Stimulated activated CD4-positive, alpha-beta T cell treated with anti-CD3 and anti-CD28 coated beads, Interleukin-1b, Interleukin-23, amount 100 ng/mL, for 4 hours (primary cell): ENCODE data around the gene NGEF.

Source experiments
- DNase-seq, 2 donors: peaks; one replicate each; pipeline ENCODE4 v3.0.0-alpha.2; 2020; ENCODE audit warnings: low read depth in 2 of 2

The NGEF gene

DNA sequence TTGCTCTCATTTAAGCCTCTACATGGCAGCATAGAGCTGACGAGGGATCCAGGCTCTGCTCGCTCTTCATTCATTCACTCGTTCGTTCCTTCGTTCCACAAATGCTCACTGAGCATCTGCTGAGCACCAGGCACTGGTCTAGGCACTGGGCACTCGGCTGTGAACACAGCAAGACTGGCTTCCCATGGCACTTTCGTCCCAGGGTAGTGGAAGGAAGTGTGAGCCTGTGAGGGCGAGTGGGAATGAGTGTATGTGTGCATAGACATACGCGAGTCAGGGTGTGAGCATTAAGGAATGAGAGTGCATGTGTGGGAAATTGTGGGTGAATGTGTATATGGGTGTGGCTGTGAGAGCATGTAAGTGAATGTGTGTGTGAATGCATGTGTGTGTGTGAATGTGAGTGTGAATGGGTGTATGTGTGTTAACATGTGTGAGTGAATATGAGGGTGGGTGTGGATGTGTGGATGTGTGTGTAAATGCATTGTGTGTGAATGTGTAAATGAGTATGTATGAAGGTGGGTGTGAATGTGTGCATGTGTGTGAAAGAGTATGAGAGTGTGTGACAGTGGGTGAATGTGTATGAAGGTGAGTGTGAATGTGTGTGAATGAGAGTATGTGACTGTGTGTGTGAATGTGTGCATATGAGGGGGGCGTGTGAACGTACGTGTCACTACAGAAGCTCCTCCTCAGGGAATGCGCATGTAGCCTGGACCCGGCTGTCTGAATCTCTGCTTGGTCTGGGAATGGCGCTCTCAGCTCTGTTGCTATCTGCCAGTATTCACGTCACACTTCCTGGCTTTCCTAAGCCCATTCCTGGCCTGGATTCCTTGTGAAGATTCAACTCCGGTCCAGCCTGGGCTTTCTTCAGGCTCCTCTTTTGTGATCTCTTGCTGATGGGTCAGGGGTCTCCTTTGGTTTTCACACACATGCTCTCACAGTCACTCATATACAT, 114.2 kb downstream of the NGEF start:
- no peak for DNase-seq

DNA sequence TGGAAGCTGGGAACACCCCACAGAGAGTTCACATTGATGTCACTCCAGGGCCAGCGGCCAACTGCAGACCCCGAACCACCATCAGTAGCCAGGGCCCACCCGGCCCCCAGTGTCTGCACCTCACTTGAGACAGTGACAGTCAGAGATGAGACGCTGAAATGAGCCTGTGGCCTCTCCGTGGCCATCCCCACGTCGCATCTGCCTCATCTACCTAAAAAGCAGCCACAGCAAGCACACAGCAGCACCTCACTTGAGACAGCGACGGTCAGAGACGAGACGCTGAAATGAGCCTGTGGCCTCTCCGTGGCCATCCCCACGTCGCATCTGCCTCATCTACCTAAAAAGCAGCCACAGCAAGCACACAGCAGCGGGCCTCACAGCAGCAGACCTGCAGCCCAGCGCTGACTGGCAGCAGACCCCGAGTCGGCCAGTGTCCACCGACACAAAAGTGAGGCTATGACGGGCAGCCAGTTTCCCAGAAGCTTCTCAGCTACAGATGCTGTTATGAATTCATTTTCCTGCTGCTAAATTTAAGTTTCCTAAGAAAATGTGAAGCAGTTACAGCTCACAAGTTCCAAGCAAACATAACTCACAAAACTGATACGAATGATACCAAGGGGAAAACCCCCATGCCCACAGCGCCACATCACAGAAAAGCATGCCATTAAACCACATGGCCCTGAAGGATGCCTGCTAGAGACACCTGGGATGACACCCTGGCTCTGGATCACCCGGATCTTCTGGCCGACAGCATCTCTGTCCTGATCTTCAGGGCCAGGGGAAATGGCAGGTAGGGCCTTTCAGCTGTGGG, 115.3 kb downstream of the NGEF start:
- DNase-seq = peak in 1 of 2 donors; percentile 27

- no peak for DNase-seq
Observed at GRCh38 chr2:232896720-232897597, 116.1 kb downstream of the NGEF start.

DNA sequence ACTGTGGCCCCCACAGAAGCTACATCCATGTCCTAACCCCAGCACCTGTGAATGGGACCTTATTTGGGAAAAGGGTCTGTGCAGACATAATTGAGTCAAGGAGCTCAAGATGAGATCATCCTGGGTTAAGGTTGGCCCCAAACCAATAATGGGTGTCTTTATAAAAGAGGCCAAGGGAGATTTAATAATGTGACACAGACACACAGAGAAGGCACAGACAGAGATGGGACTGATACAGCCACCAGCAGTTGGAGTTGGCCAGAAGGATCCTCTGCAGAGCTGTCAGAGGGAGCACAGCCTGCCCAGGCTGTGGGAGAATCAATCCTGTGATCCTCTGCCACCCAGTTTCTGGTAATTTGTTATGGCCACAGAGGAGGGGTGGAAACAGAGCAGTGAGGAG, 116.9 kb downstream of the NGEF start:
- DNase-seq = no peak

- DNase-seq = no peak
Observed at GRCh38 chr2:232894746-232895145, 118.3 kb downstream of the NGEF start.

DNA sequence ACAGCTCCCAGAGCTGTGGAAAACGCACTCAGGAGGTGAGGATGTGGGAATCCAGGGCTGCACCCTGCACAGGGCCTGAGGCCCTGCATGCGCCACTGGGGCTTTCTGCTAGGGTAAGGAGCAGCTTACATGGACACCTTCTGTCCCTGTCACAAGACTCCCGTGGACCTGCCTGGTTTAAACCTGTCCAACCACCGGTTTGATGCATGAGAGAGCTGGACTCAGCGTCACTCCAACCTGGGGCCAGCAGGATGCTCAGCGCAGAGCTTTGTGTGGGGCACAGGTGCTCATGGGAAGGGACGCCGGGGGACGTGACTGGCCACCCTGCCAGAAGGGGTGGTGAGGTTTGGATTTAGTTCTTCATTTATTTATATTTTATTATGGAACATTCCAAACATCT, 118.8 kb downstream of the NGEF start:
- no peak for DNase-seq

DNA sequence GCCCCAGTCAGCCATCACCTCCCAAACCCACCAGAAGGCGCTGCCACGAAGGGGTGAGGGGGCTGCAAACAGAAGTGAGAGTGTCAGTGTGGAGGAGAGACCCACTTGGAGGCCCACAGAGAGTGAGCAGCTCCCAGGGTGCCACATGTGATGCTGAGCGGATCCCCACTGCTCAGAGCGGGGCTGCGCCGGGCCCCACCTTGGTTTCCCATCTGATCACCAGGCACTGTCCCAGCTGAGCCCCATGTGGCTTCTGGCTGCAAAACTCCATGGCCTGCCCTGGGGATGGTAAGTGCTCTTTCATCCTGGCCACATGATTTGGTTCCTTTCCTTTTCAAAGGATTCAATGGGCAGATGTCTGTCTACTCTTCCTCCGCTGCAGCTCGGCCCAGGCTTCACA, 119.2 kb downstream of the NGEF start:
- DNase-seq = no peak

- no peak for DNase-seq
Observed at GRCh38 chr2:232892843-232893242, 120.2 kb downstream of the NGEF start.

GRCh38 chr2:232892221-232892620, 120.8 kb downstream of the NGEF start:
- no peak for DNase-seq

DNA sequence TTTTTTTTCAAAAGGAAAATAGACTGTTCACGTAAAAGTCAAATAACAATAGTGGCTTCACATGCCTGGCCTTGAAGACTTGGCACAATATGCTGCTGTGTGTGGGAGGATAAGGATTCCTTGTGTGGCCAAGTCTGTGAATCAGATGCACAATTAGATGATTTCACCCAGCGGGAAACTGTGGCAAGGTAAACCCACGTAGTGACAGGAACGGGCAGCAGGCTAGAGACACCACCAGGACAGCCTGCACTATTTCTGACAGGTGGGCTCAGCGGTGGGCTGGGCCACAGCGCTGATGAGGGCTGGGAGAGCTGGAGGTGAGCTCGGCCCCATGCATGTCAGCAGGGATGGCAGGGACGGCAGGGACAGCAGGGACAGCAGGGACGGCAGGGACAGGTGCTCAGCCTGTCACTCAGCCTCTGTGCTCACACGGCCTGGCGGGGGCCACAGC, 121.4 kb downstream of the NGEF start:
- DNase-seq = no peak

DNA sequence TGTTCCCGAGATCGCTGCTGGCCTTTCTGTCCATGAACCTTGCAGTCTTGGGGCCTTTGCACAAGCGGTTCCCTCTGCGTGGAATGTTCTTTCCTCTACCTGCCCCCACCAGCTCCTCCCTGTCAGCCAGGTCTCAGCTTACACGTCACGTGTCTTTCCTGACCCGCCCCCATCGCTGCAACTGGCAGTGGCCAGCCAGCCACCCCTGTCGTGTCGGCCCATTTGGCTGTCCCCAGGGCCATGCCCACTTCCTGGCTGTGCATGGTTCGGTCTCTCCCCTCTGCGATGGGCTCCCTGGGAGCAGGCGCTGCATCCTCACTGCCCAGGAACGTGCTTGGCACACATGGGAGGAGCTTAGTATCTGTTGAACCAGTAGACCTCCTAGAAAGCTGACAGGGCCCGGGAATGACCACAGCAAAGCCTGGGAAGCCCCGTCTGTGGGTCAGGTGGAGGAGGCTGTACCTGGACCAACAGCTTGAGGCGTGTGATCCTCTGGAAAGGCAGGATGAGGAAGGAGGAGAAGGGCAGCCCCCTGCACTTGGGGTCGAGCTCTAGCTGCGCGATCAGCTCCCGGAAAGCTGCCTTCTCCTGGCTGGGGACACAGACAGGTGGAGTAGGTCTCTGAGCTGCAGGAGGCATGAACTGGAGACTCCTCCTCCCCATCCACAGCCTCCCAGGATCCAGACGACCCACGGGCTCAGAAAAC, 122.0 kb downstream of the NGEF start:
- DNase-seq = no peak

DNA sequence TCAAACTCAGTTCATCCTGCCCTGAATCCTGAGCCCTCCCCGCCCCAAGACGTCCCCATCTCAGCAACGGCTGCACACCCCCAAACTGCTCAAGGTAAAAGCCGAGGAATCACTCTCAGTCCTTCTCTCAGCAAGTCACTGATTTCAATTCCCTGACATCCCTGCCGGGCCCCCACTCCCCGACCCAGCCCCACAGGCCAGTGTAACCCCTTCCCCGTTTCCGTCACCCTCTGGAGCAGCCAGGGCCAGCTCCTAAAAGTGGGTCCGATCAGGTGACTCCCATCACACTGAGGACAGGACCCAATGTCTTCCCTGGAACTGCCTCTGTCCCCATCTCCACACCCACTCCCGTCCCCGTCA, 122.5 kb downstream of the NGEF start:
- DNase-seq = no peak

- DNase-seq = no peak
Observed at GRCh38 chr2:232889876-232890401, 123.1 kb downstream of the NGEF start.

GRCh38 chr2:232888839-232889529, 124.1 kb downstream of the NGEF start:
- no peak for DNase-seq

DNA sequence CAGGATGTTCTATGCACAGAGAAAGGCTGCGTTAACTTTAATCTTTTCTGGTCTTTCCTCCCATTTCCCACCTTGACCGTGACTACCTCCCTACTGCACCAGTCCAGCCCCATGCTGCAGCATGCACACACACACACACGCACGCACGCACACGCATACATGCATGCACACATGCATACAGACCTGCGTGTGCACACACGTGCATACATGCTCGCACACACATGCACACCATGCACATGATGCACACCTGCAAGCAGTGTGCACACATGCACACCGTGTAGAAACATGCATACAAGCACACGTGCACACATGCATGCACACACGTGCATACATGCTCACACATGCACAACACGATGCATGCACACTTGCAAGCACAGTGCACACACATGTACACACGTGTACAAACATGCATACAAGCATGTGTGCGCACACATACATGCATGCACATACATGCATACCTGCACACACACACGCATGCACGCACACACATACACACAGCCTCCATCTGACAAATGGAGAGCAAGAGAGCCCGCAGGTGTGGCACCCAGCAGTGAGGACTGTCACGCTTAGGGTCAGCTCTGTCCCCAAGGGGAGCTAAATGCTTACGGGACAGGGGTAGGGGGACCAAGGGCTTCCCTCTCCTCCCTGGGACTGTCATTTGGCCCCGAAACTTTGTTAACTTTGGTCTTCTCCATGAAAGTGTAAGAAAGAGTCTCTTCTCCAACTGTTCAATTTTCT, 124.8 kb downstream of the NGEF start:
- no peak for DNase-seq

DNA sequence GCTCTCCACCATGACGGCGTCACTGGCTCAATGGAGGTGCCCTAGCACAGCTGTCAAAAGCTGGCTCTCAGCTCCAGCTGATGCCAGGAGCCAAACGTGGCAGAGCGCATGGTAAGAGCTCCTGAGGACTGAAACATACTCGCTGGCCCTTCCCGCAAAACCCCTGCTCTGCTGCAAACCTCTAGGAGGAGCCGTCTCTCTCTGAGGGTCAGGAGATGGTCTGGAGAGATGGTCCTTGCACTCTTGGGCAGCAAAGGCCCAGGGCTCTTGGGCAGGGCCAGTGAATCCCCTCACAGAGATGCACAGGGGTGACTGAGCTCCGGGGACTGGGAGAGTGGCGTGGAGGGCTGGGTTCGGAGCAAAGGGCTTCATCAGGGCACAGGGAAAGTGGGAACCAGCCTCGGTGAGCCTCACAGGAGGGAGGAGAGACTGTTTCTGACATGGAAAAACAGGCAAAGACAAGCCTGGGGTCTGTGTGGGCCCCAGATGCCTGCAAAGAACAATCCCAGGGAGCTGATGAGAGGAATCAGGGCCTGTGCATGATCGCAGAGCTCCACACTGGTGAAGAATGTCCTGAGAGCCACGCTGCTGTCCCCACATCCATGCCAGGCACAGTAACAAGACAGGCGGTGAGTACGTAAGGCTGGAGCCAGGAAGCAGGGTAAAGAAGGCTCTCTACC, 125.7 kb downstream of the NGEF start:
- DNase-seq = no peak

GRCh38 chr2:232886632-232887031, 126.4 kb downstream of the NGEF start:
- no peak for DNase-seq

- DNase-seq = no peak
Observed at GRCh38 chr2:232886176-232886575, 126.9 kb downstream of the NGEF start.
